ENCODE data around the gene MON2. TPM values are rescaled to one million over a fixed set of nuclear protein-coding genes. Genes with fewer than 3 reads are reported as not detected.
A peak's percentile ranks its signal among the peaks of the same experiment; 100 is the strongest.

The MON2 gene
- total RNA-seq, 1 experiment from 2014 or later: 30.1 TPM

DNA sequence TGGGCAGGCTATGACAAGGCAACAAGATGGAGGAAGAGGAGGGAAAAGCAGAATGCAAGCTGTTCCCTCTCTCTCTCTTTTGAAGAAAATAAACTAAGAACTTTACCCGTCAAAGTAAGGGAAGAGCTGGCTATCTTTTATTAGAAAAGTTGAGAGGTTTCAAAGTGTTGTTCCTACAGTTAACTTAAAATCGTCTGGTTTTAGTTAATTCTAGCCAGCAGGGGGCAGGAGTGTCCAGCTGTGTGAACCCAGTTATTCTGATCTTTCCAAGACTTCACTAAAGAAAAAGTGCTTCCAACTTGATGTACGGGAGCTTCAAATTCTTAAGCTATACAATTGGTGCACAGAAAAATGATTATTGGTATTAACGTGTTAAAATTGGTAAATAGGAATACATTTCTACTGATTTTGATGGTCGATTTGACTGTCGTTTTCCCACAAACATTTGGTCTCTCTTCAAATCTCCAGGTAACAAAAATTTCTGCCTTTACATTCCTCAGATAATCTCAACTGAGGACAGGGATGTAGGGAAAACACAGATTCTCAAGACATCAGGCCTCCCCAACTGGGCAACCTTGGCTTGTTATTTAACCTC is 28.4 kb upstream of the MON2 start:
- Histone ChIP-seq H3K27ac (ENCODE audit: low read length) (no peak overlapping the region), H3K27me3 (ENCODE audit: control insufficient read depth, insufficient read depth, low read length) (0 out of 2 replicates have a peak, but pooled peaks cover 2% of the 10 kb centered on the region), H3K4me3 (ENCODE audit: low read depth in 2 of 2, low read length in 2 of 2) (no peak overlapping the region), H3K36me3 (ENCODE audit: control insufficient read depth, insufficient read depth, low read length) (no peaks in the 10 kb centered on the region), H3K4me1 (ENCODE audit: control insufficient read depth, insufficient read depth, low read length) (no peaks in the 10 kb centered on the region; the same call in 1 of the 2 replicates), H3K9me3 (ENCODE audit: control insufficient read depth, insufficient read depth, low read depth, low read length) (no peaks in the 10 kb centered on the region)
- ChIA-PET POLR2A (no interaction called here), CTCF (interaction anchor here (1.5 kb wide), 1 partner anchor 356 kb away, joined by 3 read pairs; no protein-coding TSS in a partner anchor)
- BruUV-seq (replicated peaks): no TSS peak
- TF ChIP-seq POLR2AphosphoS5 (IDR thresholded peaks at IDR 0.05; ENCODE audit: low read depth, low read length) (no peak), TCF7L2 (IDR thresholded peaks at IDR 0.05; ENCODE audit: low read depth, low read length) (no peak), SIN3A (IDR thresholded peaks at IDR 0.05; ENCODE audit: borderline replicate concordance, insufficient read depth, low read depth, low read length) (no peak)
- TF ChIP-seq, protein P1, sequence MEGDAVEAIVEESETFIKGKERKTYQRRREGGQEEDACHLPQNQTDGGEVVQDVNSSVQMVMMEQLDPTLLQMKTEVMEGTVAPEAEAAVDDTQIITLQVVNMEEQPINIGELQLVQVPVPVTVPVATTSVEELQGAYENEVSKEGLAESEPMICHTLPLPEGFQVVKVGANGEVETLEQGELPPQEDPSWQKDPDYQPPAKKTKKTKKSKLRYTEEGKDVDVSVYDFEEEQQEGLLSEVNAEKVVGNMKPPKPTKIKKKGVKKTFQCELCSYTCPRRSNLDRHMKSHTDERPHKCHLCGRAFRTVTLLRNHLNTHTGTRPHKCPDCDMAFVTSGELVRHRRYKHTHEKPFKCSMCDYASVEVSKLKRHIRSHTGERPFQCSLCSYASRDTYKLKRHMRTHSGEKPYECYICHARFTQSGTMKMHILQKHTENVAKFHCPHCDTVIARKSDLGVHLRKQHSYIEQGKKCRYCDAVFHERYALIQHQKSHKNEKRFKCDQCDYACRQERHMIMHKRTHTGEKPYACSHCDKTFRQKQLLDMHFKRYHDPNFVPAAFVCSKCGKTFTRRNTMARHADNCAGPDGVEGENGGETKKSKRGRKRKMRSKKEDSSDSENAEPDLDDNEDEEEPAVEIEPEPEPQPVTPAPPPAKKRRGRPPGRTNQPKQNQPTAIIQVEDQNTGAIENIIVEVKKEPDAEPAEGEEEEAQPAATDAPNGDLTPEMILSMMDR (IDR thresholded peaks at IDR 0.05): peak; percentile 76
- TF ChIP-seq, protein P2, sequence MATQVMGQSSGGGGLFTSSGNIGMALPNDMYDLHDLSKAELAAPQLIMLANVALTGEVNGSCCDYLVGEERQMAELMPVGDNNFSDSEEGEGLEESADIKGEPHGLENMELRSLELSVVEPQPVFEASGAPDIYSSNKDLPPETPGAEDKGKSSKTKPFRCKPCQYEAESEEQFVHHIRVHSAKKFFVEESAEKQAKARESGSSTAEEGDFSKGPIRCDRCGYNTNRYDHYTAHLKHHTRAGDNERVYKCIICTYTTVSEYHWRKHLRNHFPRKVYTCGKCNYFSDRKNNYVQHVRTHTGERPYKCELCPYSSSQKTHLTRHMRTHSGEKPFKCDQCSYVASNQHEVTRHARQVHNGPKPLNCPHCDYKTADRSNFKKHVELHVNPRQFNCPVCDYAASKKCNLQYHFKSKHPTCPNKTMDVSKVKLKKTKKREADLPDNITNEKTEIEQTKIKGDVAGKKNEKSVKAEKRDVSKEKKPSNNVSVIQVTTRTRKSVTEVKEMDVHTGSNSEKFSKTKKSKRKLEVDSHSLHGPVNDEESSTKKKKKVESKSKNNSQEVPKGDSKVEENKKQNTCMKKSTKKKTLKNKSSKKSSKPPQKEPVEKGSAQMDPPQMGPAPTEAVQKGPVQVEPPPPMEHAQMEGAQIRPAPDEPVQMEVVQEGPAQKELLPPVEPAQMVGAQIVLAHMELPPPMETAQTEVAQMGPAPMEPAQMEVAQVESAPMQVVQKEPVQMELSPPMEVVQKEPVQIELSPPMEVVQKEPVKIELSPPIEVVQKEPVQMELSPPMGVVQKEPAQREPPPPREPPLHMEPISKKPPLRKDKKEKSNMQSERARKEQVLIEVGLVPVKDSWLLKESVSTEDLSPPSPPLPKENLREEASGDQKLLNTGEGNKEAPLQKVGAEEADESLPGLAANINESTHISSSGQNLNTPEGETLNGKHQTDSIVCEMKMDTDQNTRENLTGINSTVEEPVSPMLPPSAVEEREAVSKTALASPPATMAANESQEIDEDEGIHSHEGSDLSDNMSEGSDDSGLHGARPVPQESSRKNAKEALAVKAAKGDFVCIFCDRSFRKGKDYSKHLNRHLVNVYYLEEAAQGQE (IDR thresholded peaks at IDR 0.05; ENCODE audit: insufficient read depth in 1 of 2, low read depth in 2 of 2, low read length in 1 of 2): no peak
- intact Hi-C loops (cut with micrococcal nuclease; ENCODE audit: unreplicated experiment) (loop anchor here (5.0 kb wide), 2 partner anchors 354 to 374 kb away; no protein-coding TSS in a partner anchor), in situ Hi-C loops (cut with HindIII; ENCODE audit: low pct_unique_long_range_greater_than_20kb, low sequenced_read_pairs) (no loop called here)
- ATAC-seq (no peak), DNase-seq (ENCODE audit: low read depth, low spot score) (peak; percentile 33)

DNA sequence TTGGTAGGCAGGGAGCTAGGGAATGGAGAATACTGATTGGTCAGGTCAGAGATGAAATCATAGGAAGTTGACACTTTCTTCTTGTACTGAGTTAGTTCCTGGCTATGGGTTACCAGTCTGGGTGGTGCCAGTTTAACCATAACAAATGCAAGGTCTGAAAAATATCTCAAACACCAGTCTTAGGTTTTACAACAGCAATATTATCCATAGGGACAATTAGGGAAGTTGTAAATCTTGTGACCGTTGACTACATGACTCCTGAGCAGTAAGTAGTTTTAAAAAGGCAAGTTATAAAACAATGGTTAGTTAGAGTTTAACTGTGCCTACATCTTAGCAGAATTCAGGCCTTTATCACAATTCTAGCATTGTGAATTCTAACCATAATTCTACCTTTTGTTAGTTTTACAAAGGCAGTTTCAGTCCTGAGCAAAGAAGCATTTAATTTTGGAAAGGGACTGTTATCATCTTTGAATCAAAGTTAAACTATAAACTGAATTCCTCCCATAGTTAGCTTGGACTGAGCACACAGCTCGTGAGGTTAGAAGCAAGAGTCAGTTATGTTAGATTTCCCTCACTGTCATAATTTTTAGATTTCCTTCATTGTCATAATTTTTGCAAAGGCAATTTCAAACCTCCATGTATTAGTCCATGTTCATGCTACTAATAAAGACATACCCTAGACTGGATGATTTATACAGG is 19.7 kb upstream of the MON2 start:
- no TSS peak for BruUV-seq (replicated peaks)
- POLR2A ChIA-PET: no interaction called here
- H3K27me3 ChIP-seq (ENCODE audit: control insufficient read depth, insufficient read depth, low read length): no peaks in the 10 kb centered on the region; the same call in 1 of the 2 replicates
- no peaks in the 10 kb centered on the region; the same call in 1 of the 2 replicates for H3K9me3 ChIP-seq (ENCODE audit: control insufficient read depth, insufficient read depth, low read depth, low read length)
- CTCF ChIA-PET: no interaction called here
- DNase-seq (ENCODE audit: low read depth, low spot score): no peak
- H3K36me3 ChIP-seq (ENCODE audit: control insufficient read depth, insufficient read depth, low read length): no peaks in the 10 kb centered on the region
- H3K27ac ChIP-seq (ENCODE audit: low read length): no peak overlapping the region
- no peaks in the 10 kb centered on the region for H3K4me1 ChIP-seq (ENCODE audit: control insufficient read depth, insufficient read depth, low read length)
- ATAC-seq: no peak
- in situ Hi-C loops (cut with HindIII; ENCODE audit: low pct_unique_long_range_greater_than_20kb, low sequenced_read_pairs) (no loop called here), intact Hi-C loops (cut with micrococcal nuclease; ENCODE audit: unreplicated experiment) (no loop called here)
- TF ChIP-seq, protein P2 (IDR thresholded peaks at IDR 0.05; ENCODE audit: insufficient read depth in 1 of 2, low read depth in 2 of 2, low read length in 1 of 2): no peak
- H3K4me3 ChIP-seq (ENCODE audit: low read depth in 2 of 2, low read length in 2 of 2): no peak overlapping the region
